Stomach (tissue), 9 donors: ENCODE results near the gene RSAD1. TPM values are rescaled to one million over a fixed set of nuclear protein-coding genes. Genes with fewer than 3 reads are reported as not detected.
A peak's percentile ranks its signal among the peaks of the same experiment; 100 is the strongest.

Experiments
- DNase-seq, 2 donors: peaks; one replicate each; pipeline versions ENCODE4 v3.0.0 to v3.0.0-alpha.2; 2013 to 2019
- H3K27ac ChIP-seq, 5 donors: fragments of 200-600 bp in 4 of 5; sonication (generic) in 4 of 5; one replicate each; pipeline ENCODE4 v1.5.1; 2013 to 2019; ENCODE audit warnings: mild to moderate bottlenecking in 1 of 5, moderate library complexity in 1 of 5
- H3K27me3 ChIP-seq, 3 donors: fragments of 200-600 bp; sonication (generic); one replicate each; pipeline ENCODE4 v1.5.1; 2017 to 2019; ENCODE audit warnings: mixed run types in 1 of 3
- H3K36me3 ChIP-seq, 4 donors: fragments of 200-600 bp; sonication (generic); 1 replicate in 3 of 4; 2 replicates in 1 of 4; pipeline ENCODE4 v1.5.1; 2016 to 2019
- H3K4me1 ChIP-seq, 4 donors: fragments of 200-600 bp; sonication (generic); one replicate each; pipeline ENCODE4 v1.5.1; 2016 to 2019
- H3K4me3 ChIP-seq, 4 donors: fragments of 200-600 bp; sonication (generic) in 3 of 4; one replicate each; pipeline ENCODE4 v1.5.1; 2016 to 2019; ENCODE audit warnings: mild to moderate bottlenecking in 1 of 4
- H3K9me3 ChIP-seq, 4 donors: fragments of 200-600 bp; sonication (generic); one replicate each; pipeline ENCODE4 v1.5.1; 2016 to 2019
- EP300 ChIP-seq: sonication (generic); formaldehyde crosslinking; IDR thresholded peaks from one replicate; pipeline ENCODE4 v1.6.1; 2017; ENCODE audit warnings: antibody characterized with exemption
- POLR2A ChIP-seq, 4 donors: fragments of 450-650 bp; IDR thresholded peaks; one replicate each; pipeline ENCODE4 v1.6.1; 2016; ENCODE audit warnings: antibody characterized with exemption in 4 of 4, control low read depth in 2 of 4, mild to moderate bottlenecking in 1 of 4, moderate library complexity in 1 of 4
- POLR2AphosphoS5 ChIP-seq, 3 donors: sonication (generic); formaldehyde crosslinking; IDR thresholded peaks; one replicate each; pipeline ENCODE4 v1.6.1; 2016; ENCODE audit warnings: antibody characterized with exemption in 3 of 3
- WGBS, 5 donors: extraction: QIAGEN DNeasy Blood & Tissue Kit in 3 of 5; methylation state at CpG; one replicate each; pipeline versions ENCODE4 v1.1.5 to v1.1.7; 2013 to 2018; 5-methylcytosine and 5-hydroxymethylcytosine counted together
- intact Hi-C: fragments of 100-400 bp; cut with DNase I; formaldehyde crosslinking; loops from one replicate; pipeline ENCODE4 v1.15.1; 2023; ENCODE audit warnings: low total_unique reads
- polyA plus RNA-seq, 3 donors: library from polyadenylated mRNA; stranded (reverse); fragments of 200-250 nt; gene quantifications; one replicate each; pipeline ENCODE4 v1.2.3, GENCODE V29; 2013
- total RNA-seq, 5 donors: library from RNA; depleted of rRNA; stranded (reverse); fragments of >200 nt; gene quantifications; one replicate each; pipeline versions ENCODE4 v1.1.0 to v1.2.3, GENCODE V29; 2014 to 2016
- TF ChIP-seq, protein P1 (sequence below), 7 experiments: fragments of 450-650 bp in 4 of 7; fragments of 200-600 bp in 3 of 7; sonication (generic) in 3 of 7; IDR thresholded peaks; one replicate each; pipeline ENCODE4 v1.5.1; 2016 to 2019; ENCODE audit warnings: antibody characterized with exemption in 7 of 7, control low read depth in 2 of 7, mild to moderate bottlenecking in 1 of 7
- donor health status: healthy with polysubstance abuse.
- donor health status: Bipolar disorder and iron deficiency.
- donor health status: healthy.

The RSAD1 gene
- total and polyA plus RNA-seq, 8 donors: 18.7 to 54.8 (median 26.3) TPM

DNA sequence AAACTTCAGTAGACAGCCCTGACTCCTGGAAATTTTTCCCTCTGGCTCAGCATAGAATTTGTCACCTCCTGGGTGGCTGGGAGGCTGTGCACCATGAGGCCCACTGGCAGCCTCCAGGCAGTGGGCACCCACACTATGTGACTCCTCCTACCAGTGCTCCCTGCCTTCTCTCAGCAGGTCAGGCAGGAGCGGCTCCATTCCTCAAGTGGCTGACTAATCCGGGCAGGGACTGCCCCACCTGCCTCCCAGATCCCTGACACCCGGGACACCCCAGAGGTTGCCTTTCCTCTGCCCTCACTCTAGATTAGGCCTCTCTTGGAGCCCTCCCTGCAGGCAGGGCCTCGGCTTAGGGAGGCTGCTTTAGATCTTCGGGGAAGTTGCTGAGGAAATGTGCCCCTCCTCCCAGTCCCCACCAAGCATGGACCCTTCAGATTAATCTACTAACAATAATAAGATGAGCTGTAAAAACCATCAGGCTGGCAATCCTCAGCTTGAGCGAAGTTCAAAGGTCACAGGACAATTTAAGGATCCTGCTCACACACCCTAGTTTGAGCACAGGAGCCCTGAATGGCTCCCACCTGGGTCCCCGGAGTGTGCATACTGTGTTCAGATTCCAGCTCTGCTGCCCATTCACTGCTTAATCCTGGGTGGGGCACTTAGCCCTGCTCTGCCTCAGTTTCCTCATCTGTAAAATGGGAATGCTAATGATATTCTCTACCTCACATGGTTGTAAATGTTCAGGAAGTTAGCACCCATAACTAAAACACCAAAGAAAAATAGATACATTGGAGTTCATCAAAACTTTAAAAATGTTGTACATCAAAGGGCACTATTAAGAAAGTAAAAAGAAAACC lies 19.6 kb downstream of the RSAD1 start:
- Histone ChIP-seq H3K4me3 (no peak overlapping the region), H3K27ac (no peak overlapping the region), H3K9me3 (no peaks in the 10 kb centered on the region), H3K36me3 (no peaks in the 10 kb centered on the region), H3K27me3 (no peaks in the 10 kb centered on the region), H3K4me1 (no peaks in the 10 kb centered on the region)
- TF ChIP-seq EP300 (no peak), POLR2A (IDR thresholded peaks at IDR 0.05) (no peak), POLR2AphosphoS5 (IDR thresholded peaks at IDR 0.05) (no peak)
- TF ChIP-seq, protein P1, sequence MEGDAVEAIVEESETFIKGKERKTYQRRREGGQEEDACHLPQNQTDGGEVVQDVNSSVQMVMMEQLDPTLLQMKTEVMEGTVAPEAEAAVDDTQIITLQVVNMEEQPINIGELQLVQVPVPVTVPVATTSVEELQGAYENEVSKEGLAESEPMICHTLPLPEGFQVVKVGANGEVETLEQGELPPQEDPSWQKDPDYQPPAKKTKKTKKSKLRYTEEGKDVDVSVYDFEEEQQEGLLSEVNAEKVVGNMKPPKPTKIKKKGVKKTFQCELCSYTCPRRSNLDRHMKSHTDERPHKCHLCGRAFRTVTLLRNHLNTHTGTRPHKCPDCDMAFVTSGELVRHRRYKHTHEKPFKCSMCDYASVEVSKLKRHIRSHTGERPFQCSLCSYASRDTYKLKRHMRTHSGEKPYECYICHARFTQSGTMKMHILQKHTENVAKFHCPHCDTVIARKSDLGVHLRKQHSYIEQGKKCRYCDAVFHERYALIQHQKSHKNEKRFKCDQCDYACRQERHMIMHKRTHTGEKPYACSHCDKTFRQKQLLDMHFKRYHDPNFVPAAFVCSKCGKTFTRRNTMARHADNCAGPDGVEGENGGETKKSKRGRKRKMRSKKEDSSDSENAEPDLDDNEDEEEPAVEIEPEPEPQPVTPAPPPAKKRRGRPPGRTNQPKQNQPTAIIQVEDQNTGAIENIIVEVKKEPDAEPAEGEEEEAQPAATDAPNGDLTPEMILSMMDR (IDR thresholded peaks at IDR 0.05): no peak
- 66 to 72% (median 70%) methylated on average over 5 to 7 of the region's 7 CpGs for WGBS, 5 donors
- intact Hi-C loops: no loop called here
- DNase-seq: peak in 1 of 2 donors; percentile 43

DNA sequence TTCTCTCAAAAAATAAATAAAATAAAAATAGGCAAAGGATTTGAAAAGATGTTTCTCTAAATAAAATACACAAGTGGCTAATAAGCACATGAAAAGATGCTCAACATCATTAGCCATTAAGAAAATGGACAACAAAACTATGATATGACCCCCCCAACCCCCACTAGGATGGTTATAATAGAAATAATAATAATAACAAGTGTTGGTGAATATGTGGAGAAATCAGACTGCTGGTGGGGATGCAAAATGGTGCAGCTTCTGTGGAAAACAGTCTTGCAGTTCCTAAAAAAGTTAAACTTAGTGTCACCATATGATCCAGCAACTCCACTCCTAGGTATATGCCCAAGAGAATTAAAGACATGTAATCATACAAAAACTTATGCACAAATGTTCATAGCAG lies 20.6 kb downstream of the RSAD1 start:
- Histone ChIP-seq H3K27ac (no peak overlapping the region), H3K4me3 (no peak overlapping the region), H3K27me3 (no peaks in the 10 kb centered on the region), H3K4me1 (no peaks in the 10 kb centered on the region), H3K9me3 (no peaks in the 10 kb centered on the region), H3K36me3 (no peaks in the 10 kb centered on the region)
- DNase-seq: no peak
- intact Hi-C loops: no loop called here
- TF ChIP-seq EP300: no peak
- TF ChIP-seq POLR2AphosphoS5 (IDR thresholded peaks at IDR 0.05): no peak
- TF ChIP-seq, protein P1 (IDR thresholded peaks at IDR 0.05): no peak
- no peak for TF ChIP-seq POLR2A (IDR thresholded peaks at IDR 0.05)

DNA sequence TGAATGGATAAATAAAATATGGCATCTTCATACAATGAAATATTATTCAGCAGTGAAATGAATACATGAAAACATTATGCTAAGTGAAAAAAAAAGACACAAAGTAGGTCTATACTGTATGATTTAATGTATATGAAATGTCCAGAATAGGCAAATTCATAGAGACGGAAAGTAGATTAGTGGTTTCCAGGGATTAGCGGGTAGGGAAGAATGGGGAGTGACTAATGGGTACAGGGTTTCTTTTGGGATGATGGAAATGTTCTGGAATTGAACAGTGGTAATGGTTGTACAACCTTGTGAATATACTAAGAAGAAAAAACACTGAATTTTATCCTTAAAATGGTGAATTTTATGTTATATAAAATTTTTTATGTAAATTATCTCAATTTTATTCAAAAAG lies 21.1 kb downstream of the RSAD1 start:
- WGBS, 5 donors: 92 to 99% (median 95%) methylated on average over 2 of the region's 2 CpGs
- no peak overlapping the region for H3K4me3 ChIP-seq
- intact Hi-C loops: no loop called here
- TF ChIP-seq, protein P1 (IDR thresholded peaks at IDR 0.05): no peak
- TF ChIP-seq POLR2AphosphoS5 (IDR thresholded peaks at IDR 0.05) (no peak), POLR2A (IDR thresholded peaks at IDR 0.05) (no peak), EP300 (no peak)
- DNase-seq: no peak
- H3K27ac ChIP-seq: no peak overlapping the region
- no peaks in the 10 kb centered on the region for H3K27me3 ChIP-seq
- no peaks in the 10 kb centered on the region for H3K9me3 ChIP-seq
- no peaks in the 10 kb centered on the region for H3K36me3 ChIP-seq
- H3K4me1 ChIP-seq: no peaks in the 10 kb centered on the region

DNA sequence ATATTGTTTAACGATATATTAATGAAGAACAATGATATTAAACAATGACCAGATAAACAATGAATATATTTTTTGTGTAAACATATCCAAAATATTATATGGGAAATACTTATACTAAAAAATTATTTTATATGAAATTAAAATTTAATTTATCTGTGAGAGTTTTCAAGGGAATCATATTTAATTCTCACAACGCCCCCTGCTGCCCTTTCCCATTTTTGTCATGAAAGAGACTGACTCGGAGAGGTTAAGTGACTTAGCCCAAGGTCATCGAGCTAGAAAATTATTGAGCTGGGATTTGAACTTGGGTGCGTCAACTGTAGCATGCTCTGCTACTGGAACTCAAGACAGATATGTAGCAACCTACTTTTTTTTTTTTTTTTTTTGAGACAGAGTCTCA lies 22.4 kb downstream of the RSAD1 start:
- peak in 1 of 2 donors; percentile 47 for DNase-seq
- no peak for TF ChIP-seq POLR2A (IDR thresholded peaks at IDR 0.05)
- TF ChIP-seq, protein P1 (IDR thresholded peaks at IDR 0.05): peak in 2 of 7 experiments; percentile 25 to 43
- TF ChIP-seq EP300: no peak
- TF ChIP-seq POLR2AphosphoS5 (IDR thresholded peaks at IDR 0.05): no peak
- Histone ChIP-seq H3K9me3 (no peaks in the 10 kb centered on the region), H3K36me3 (no peaks in the 10 kb centered on the region), H3K4me1 (no peaks in the 10 kb centered on the region), H3K27ac (no peak overlapping the region), H3K27me3 (no peaks in the 10 kb centered on the region), H3K4me3 (no peak overlapping the region)
- intact Hi-C loops: no loop called here
- WGBS, 5 donors: 21 to 42% (median 27%) methylated on average over 5 of the region's 5 CpGs
